Right renal pelvis (tissue), 4 donors: ENCODE measurements around the gene FAM120A. TPM values are rescaled to one million over a fixed set of nuclear protein-coding genes. Genes with fewer than 3 reads are reported as not detected.
"Not testable (repeated sequence)": the region's sequence is repeated elsewhere in the genome, so short reads cannot be mapped to it uniquely, and the experiment has no call there.

Experiments used
- DNase-seq, 4 donors: peaks; one replicate each; pipeline ENCODE4 v3.0.0-alpha.2; 2013; ENCODE audit warnings: low read depth in 4 of 4, low spot score in 3 of 4, missing footprints in 1 of 4
- polyA plus RNA-seq, 4 donors: library from polyadenylated mRNA; unstranded; fragments of 120-200 nt; gene quantifications; one replicate each; pipeline ENCODE4 v1.2.1, GENCODE V29; 2013; ENCODE audit not compliant: insufficient read length in 4 of 4

Gene FAM120A
- polyA plus RNA-seq, 4 donors, result 76.2 to 85.7 (median 79.5) TPM

DNA sequence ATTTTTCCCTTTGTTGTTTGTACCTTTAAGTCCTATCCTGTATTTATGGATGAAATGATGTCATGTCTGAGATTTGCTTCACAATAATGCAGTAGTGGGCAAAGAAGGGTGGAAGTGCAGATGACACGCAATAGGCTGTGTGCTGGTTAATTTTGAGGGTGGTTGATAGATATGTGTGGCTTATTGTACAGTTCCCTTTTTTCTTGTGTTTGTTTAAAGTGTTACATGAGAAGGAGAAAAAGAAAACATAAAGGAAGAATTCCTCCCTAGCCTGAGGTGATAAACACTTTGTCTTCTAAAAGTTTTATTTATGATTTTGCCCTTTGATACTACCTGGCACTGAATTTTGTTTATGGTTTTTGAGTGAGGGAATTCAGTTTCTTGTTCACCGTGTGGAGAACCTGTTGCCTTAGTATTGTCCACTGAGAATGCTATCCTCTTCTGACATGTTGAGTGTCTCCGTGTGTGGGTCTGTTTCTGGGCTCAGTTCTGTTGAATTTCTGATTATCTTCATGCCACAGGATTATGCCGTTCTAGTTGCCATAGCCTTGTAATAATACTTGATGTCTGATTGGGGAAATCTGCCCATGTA, 54.2 kb downstream of the FAM120A start:
- no peak for DNase-seq

DNA sequence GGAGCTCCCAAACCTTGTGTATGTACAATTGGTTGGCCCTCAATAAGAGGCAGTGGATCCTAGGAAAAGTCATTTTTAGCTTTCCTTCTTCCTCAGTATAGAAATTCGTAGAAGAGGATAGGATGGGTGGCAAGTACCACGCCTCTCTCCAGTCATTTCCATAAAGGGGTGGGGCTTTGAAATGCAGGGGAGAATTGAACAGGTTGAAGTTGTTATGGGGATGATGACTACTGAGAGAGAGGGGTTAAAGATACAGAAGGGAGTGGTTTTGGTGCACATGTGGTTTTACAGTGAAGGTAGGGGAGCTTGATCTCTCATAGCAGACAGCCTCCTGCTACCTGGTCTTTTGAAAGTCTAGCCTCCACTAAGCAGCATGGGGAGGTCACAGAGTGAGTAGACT, 56.3 kb downstream of the FAM120A start:
- DNase-seq, result no peak

DNA sequence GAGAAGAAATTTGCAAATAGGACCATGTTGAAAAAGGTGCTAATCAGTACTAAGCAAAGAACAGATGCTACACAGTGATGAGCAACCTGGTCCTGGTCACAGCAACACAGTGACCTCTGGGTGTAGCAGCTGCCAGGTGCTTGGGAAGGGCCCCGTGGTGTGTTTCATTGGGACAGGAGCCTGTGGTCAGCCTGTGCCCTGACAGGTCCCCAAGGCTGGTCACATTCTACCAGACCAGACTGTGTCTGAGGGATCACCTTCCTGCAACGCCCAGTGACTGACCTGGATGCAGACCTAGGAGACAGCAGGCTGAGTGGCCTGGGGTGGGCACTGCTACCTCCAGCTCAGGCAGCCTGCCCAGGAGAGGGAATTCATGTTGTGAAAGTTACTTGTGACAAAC, 56.7 kb downstream of the FAM120A start:
- DNase-seq, result no peak

DNA sequence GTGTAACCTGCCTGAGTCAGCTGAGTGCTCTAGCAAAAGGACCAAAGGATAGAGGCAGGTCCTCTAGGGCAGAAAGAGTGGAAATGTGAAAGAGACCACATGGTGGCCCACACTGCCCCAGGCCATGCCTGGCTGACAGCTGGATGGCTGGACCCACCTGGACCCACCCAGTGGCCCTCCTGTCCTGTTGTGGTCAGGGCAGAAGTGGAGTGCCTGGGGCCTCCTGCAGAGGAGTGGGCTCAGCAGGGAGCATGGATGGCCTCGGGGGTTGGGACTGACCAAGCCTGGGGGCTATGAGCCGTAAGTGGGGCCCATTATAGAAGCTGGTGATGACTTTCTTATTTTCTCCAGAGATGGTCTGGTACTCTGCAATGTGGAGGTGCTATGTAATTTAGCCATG, 57.6 kb downstream of the FAM120A start:
- no peak for DNase-seq

DNA sequence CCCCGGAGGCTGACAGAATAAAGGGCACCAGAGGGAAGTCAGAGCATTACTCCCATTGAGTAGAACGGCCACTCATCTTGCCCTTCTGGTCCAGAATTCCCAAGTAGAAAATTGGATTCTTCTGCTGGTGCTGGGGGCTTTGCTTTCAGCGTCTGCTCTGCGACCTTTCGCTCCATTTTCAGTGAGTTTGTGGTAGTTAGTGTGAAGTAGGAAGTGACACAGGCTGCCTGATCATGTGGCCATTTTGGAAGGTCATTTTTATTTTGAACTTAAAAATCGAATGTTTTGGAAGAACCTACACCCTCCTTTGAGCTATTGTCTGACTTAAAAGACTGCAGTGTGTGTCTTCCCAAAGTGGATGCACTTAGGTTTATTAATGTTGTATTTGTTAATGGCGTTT, 58.6 kb downstream of the FAM120A start:
- DNase-seq, result no peak

DNA sequence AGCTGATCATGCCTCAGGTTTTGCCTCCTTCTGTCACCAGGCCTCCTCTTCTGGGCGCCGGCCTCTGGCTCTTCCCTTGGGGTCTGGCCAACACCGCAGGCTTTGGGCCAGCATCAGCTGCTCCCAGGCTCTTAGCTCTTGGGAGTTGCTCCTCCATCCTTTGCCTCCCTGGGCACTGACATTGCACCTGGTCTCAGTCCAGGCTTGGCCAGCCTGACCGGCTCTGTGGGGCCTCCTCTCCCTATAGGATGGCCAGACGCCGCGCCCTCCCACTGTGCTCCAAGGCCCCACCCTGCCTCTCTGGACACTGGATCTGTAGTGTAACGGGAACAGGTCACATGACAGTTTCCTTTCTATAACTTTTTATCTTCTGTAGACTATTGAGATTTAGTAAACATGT, 59.7 kb downstream of the FAM120A start:
- DNase-seq, result not testable (repeated sequence)

DNA sequence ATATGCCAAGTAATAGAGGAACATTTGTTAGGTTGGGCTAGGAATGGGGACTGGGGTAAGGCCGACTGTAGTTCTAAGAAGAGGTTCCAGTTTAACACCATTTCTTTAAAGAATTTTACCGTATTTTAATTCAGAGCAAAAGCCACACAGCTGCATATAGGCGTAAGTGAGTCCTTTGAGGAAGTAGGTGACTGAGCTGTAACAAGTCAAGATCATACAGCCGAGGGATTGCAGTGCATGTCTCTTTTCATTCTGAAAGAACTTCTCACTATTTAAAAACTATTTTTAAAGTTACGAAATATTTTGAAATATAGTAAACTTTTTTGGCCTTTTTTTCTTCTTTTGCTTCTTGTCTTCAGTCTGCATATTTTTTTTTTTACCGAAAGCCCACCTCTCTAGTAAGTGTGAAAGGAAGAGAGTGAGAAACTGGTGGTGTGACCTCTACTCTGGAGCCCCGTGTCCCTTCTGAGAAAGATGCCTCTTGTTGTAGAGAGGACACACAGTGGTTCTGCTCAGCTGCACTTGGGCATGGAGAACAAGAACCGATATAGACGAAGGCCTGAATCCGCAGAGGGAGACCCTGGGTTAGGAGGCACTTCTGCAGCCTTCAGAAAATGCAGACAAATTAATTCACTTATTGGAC, 60.8 kb downstream of the FAM120A start:
- not testable (repeated sequence) for DNase-seq

DNA sequence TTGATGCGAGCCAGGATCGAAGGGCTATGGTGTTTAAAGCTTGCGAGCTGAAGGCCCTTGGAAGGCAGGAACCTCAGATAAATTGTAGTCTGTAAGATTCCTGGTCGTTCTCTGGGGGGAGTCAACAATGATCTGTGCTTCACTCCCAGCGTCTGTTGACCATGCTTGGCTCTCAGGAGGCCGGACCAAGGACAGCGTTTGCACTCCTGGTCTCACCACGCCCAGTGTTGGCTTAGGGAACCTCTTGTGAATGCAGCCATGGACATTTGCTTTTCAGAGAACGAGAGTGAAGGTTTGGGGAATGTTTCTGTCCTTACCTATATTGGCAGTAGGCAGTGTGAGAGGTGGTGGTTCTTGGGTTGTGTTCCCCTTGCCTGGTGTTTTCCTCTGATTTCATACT, 62.1 kb downstream of the FAM120A start:
- no peak for DNase-seq

DNA sequence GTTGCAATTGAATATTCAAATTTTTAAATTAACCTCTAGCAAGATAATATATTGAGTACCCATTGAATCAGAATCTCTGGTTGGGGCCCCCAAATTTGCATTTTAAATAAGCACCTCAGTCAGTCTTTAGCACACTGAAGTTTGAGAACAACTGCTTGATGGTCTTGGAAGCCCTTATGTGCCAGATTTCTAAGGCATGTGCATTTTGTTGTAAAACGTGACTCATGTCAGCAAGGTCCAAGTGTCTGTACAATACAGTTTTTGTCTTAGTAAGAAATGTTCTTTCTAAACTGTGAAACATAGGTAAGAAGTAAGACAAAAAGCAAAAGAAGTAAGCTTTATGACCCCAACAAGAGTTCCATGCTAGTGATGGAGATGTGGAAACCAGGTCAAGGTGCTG, 65.8 kb downstream of the FAM120A start:
- no peak for DNase-seq

DNA sequence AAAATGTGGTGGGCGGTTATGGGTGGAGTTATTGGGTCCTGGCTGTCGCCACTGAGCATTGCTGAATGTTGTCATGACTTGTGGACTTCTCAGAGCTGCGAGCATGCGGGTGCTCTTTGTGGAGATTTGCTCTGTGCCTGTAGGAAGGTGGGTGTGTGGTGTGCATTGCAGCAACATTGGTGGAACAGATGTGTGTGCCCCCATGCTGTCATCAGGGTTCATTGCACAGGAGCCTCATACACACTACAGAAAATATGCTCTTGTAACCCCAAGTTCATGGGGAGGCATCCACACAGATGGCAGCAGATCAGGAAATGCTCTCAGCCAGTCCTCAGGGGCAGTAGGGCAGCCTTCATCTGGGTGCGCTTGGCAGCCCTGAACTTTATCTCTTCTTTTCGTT, 69.0 kb downstream of the FAM120A start:
- DNase-seq, result no peak

DNA sequence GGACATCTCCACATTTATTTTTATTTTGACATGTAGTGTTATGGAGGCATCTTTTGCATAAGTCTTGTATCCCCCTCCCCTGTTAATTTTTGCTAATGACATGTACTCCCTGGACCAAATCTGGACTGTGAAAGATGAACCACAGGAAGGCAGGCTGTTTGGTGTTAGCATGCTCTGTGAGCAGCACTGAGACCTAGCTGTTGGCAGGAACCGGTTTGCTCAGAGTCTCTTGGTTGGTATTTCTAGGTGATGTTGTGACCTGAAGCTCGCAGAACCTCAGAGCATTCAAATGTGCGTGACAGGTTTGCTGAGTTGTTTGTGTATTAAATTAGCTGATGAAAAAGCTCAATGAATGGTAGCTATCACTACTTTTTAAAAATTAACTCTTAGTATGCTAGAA, 71.3 kb downstream of the FAM120A start:
- DNase-seq, result no peak

DNA sequence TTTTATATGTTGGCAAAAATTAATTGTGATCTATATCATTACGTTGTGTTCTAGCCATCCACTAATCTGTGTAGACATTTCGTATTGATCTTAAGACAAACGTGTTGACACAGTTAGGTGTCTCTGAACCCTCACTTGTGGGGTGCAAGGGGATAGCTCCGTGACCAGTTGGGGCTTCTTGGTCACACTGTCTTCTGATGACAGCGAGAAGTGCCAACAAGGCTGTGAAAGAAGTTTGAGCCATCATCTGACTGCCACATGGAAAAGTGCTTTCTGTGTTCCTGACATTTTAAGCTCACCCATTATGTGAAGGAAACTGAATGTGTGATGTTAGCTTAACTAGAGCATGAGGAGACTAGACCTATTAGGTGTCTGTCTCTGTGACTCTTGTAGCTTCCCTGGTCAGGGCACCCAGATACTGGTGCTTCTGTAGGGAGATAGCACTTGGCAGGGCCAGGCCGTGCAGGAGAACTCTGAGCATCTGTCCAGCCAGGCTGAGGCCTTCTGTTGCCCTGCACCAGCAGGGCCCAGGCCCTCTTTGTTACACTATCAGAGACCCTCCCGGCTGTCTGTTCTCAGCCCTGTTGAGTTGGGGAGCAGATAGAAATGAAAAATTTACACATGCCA, 72.1 kb downstream of the FAM120A start:
- DNase-seq, result no peak

DNA sequence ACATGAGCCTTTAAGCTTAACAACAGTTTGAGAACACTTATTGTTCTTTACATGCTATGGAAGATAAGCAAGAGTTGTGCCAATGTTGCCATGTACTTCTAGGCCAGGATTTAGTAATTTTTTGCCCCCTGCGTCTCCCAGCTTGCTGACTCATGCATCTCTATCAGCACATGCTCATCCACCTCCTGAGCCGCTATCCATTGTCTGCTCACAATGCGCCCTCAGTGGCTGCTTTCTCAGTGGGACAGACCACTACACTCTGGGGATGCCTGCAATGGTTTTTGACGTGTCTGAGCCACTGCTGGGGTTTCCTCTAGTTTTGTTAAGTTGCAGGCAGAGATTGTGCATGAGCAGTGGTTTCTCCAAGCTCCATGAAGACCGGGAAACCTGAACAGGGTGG, 74.0 kb downstream of the FAM120A start:
- DNase-seq, result no peak

DNA sequence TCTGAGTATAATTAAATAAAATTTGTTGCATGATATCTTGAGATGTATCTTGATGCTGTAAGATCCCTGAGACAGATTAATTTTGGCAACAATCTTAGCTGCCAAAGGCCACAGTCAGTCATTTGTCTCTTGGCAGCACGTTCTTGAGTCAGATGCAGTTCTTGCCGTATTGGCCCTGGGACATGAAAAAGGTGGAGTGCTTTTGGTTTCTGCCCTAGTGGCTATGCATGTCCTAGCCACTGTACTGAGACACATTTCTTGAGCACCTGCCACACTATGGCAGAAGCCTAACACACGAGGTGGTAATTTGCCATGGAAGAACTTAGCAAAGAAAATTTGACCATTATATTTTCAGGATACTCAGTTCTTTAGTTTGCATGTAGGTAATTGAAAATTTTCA, 79.9 kb downstream of the FAM120A start:
- DNase-seq, result no peak

DNA sequence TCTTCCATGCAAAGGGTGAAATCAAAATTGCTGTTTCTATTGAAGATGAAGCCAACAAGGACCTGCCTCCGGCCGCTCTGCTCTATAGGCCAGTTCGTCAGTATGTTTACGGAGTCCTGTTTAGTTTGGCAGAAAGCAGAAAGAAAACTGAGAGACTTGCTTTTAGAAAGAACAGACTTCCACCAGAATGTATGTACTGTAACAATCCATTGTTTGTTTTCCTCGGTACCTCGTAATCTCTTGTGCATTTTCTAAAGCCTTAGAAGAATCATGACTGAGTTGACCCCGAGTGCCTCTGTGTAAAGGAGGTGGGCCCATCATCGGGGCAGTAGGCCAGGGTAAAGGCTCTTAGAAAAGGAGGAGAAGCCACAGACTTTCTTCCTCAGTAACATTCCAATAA, 80.7 kb downstream of the FAM120A start:
- DNase-seq, result no peak

DNA sequence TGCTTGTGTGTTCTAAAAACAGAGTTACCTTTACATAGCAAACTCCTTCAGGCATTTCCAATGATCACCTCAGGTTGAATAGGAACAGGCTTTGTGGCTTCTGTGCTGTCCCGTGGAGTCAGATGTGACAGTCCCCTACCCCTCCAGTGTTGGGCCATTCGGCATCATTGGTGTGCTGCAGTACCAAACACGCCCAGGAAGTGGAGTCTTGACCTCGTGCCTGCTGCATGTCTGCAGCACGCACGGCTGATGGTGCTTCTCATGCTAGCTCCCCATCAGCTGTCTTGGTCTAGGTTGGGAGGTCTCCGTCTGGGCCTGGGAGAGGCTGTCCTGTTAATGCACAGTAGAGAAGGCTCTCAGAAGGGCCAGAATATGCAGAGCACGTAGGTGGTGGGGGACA, 82.4 kb downstream of the FAM120A start:
- DNase-seq, result no peak

DNA sequence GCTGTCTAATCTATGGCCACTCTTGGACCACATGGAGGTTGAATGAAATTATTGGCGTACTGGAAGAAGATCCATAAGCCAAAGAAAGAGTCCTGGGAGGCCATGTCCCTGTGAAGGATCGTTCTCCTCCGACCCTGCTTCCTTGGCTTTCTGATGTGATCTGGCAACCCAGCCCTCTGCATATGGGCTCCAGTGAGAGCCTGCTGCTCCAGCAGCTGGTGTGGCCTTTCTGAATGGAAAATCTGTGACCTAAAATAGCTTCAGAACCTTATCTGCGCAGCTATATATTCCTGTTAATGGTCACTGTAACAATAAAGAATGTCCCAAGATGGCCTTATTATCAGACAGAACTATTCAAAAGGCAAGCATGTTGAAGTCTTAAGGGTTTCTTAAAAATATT, 84.7 kb downstream of the FAM120A start:
- no peak for DNase-seq

DNA sequence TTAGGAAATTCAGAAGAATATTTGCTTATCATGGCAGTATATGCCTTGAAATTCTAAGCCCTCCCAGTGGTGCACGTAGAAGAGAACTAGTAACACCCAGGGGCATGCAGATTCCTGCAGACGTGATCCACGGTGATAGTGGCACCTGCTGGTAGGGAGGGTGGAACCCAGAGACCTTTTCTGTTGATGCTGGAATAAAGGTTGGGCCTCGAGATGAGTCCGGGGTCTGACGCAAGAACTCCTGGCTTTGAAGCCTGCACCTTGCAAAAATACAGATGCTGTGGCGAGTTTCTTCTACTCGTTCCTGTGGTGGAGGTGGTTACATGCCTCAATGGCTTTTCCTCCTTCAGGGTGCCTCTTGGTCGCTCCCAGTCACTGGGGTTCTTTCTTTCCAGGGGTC, 85.4 kb downstream of the FAM120A start:
- DNase-seq, result no peak

DNA sequence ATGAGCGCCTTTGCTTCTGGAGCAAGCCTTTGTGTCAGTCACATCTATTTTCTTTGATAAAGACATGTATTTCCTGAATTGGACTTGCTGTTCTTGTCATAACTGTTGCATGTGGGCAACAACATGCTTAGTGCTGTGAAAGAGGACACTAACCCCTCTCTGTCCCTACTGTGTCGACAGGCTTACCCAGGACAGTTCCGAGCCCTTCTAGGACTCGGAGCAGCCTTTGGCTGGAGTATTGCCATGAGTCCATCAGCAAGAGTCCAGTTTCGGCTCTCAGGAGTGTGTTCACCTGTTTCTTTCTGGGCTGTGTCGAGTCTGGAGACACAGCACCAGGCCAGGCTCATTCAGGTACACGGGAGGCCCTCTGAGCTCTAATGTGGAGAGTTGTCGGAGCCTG, 88.8 kb downstream of the FAM120A start:
- no peak for DNase-seq

DNA sequence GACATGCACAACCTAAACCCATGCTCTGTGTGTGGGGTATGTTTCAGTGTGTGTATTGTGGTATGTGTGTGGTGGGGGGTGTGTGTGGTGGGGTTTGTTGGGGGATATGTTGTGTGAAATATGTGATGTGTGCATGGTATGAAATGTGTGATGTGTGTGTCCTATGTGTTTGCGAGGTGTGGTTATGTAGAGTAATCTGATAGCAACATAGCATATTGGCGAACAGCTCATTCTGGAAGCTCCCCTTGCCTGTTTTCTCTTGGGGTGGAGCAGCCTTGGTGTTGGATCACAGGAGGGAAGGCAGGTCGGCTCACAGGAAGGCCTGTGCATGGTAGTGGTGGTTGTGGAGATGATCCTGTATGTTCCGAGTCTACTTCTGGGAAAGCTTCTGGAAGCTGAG, 89.5 kb downstream of the FAM120A start:
- no peak for DNase-seq

DNA sequence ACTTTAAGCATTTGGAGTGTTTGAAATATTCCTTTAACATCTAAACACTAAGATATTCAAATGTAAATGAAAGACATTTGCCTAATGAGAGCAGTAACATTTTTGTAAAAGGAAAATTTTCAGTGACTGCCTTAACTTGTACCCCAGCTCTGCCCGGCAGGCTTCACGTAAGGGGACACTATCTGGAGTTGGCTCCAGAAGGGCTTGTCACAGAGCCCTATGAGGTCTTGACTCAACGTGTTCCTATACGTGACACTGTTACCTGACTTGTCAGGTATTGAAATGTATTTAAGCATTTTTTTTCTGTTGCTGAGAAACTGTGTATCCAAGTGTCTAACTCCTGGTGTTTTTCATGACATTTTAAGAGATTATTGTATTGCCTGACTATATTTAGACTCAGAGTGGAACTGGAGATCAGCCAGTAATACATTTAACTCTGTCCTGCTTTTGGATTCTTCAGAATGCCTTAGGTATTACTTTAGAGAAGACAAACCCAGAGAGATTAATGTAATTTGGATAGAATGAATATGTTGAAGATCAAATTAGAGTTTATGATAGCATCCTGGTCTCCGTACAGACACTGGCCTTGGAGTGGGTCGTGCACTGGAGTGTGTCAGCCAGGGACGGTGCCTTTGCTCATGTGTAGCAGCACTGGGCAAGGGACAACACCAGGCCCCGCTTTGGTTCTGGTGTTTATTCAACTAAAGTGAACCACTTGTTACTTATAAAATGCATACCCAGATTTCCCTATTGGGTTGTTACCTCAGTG, 90.3 kb downstream of the FAM120A start:
- no peak for DNase-seq

DNA sequence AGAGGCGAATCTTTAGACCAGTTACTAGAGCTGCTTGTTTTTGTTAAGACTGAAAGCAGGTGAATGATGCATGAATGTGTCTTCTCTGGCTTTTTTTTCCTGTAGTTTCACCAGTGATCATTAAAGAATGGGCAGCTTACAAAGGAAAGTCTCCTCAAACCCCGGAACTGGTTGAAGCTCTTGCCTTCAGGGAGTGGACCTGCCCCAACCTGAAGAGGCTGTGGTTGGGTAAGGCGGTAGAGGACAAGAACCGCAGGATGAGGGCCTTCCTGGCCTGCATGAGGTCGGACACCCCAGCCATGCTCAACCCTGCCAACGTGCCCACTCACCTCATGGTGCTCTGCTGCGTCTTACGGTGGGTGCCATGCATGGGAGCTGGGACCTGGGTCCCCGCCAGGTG, 91.6 kb downstream of the FAM120A start:
- DNase-seq, result no peak
